GM12878 (cell line): ENCODE results near the gene NKAIN2.

ENCODE experiments used
- EGR1 ChIP-seq, 2 experiments: IDR thresholded peaks; 1 replicate in 1 of 2; 2 replicates in 1 of 2; pipeline ENCODE4 v1.6.1; 2011 to 2012; ENCODE audit warnings: low read depth in 2 of 2, low read length in 2 of 2, borderline replicate concordance in 1 of 2, mild to moderate bottlenecking in 1 of 2, moderate library complexity in 1 of 2
- FOXK2 ChIP-seq: fragments of 450-650 bp; IDR thresholded peaks from 2 replicates; pipeline ENCODE4 v1.6.1; 2017; ENCODE audit warnings: mild to moderate bottlenecking, moderate library complexity
- MYC ChIP-seq: IDR thresholded peaks from 2 replicates; pipeline ENCODE4 v1.6.1; 2011; ENCODE audit warnings: mild to moderate bottlenecking, low read length, moderate library complexity, inconsistent platforms; ENCODE audit not compliant: insufficient read depth, insufficient replicate concordance, insufficient read length, severe bottlenecking
- NR2C2 ChIP-seq: IDR thresholded peaks from 2 replicates; pipeline ENCODE4 v1.6.1; 2011; ENCODE audit warnings: borderline replicate concordance, low read depth; ENCODE audit not compliant: control insufficient read depth, insufficient read length
- POU2F2 ChIP-seq: IDR thresholded peaks from 3 replicates; pipeline ENCODE4 v1.6.1; 2011; ENCODE audit warnings: low read depth, mild to moderate bottlenecking, low read length, borderline replicate concordance
- RELA ChIP-seq: fragments of 450-650 bp; IDR thresholded peaks from 2 replicates; pipeline ENCODE4 v1.8.0; 2014; ENCODE audit warnings: borderline replicate concordance; ENCODE audit not compliant: partially characterized antibody
- SREBF2 ChIP-seq: IDR thresholded peaks from 2 replicates; pipeline ENCODE4 v1.6.1; 2012; ENCODE audit warnings: mild to moderate bottlenecking, low read length
- ZBED1 ChIP-seq: IDR thresholded peaks from 2 replicates; pipeline ENCODE4 v1.6.1; 2016; ENCODE audit warnings: borderline replicate concordance
- TF ChIP-seq, protein P1 (sequence below), 3 experiments: IDR thresholded peaks in 2 of 3; conservative IDR thresholded peaks in 1 of 3; 2 replicates each; pipeline ENCODE4 v1.5.1; 2011; ENCODE audit warnings: low read depth in 3 of 3, low read length in 3 of 3, mild to moderate bottlenecking in 3 of 3, control low read depth in 2 of 3, moderate library complexity in 2 of 3, inconsistent platforms in 1 of 3, mixed read lengths in 1 of 3; ENCODE audit not compliant: control insufficient read depth in 2 of 3, insufficient read depth in 1 of 3; ENCODE audit errors: extremely low read depth in 1 of 3
- TF ChIP-seq, protein P2 (sequence below): fragments of 450-650 bp; IDR thresholded peaks from 2 replicates; pipeline ENCODE4 v1.6.1; 2017; ENCODE audit warnings: borderline replicate concordance
- TF ChIP-seq, protein P3 (sequence below): fragments of 450-650 bp; IDR thresholded peaks from 2 replicates; pipeline ENCODE4 v1.6.1; 2018; ENCODE audit warnings: borderline replicate concordance, mild to moderate bottlenecking; ENCODE audit not compliant: partially characterized antibody
- TF ChIP-seq, protein P4 (sequence below): IDR thresholded peaks from 2 replicates; pipeline ENCODE4 v1.6.1; 2011; ENCODE audit warnings: mild to moderate bottlenecking, low read depth, low read length, moderate library complexity; ENCODE audit not compliant: insufficient replicate concordance
- TF ChIP-seq, protein P5 (sequence below): IDR thresholded peaks from 2 replicates; pipeline ENCODE4 v1.6.1; 2012; ENCODE audit warnings: low read depth, low read length, improper control_type of control experiment

DNA sequence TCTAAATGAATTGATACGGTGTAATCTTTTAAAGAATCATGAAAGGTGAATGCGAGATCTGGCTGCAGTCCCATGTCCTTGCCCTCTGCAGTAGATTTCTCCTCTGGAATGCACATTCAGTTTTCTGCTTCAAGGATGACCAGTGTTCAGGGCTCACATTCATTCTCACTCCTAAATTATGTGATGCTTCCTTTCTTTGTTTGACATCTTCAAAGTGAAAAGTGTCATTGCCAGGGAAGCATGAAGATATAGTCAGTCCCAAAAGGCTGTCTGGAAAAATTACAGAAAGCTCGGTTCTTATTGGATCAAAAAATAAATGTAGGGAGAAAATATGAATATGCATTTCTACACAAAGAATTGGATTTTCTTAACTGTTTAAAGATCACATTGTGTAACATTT lies 395.6 kb downstream of the NKAIN2 start:
- no peak for TF ChIP-seq MYC
- TF ChIP-seq ZBED1: no peak
- TF ChIP-seq, protein P1, sequence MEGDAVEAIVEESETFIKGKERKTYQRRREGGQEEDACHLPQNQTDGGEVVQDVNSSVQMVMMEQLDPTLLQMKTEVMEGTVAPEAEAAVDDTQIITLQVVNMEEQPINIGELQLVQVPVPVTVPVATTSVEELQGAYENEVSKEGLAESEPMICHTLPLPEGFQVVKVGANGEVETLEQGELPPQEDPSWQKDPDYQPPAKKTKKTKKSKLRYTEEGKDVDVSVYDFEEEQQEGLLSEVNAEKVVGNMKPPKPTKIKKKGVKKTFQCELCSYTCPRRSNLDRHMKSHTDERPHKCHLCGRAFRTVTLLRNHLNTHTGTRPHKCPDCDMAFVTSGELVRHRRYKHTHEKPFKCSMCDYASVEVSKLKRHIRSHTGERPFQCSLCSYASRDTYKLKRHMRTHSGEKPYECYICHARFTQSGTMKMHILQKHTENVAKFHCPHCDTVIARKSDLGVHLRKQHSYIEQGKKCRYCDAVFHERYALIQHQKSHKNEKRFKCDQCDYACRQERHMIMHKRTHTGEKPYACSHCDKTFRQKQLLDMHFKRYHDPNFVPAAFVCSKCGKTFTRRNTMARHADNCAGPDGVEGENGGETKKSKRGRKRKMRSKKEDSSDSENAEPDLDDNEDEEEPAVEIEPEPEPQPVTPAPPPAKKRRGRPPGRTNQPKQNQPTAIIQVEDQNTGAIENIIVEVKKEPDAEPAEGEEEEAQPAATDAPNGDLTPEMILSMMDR (IDR thresholded peaks at IDR 0.05 in 2 of 3, conservative IDR thresholded peaks at IDR 0.05 in 1 of 3; ENCODE audit: control insufficient read depth in 2 of 3, extremely low read depth in 1 of 3, insufficient read depth in 1 of 3, low read depth in 3 of 3, low read length in 3 of 3): no peak
- no peak for TF ChIP-seq RELA
- no peak for TF ChIP-seq EGR1 (IDR thresholded peaks at IDR 0.05; ENCODE audit: borderline replicate concordance in 1 of 2, low read depth in 2 of 2, low read length in 2 of 2)
- no peak for TF ChIP-seq POU2F2
- TF ChIP-seq, protein P2, sequence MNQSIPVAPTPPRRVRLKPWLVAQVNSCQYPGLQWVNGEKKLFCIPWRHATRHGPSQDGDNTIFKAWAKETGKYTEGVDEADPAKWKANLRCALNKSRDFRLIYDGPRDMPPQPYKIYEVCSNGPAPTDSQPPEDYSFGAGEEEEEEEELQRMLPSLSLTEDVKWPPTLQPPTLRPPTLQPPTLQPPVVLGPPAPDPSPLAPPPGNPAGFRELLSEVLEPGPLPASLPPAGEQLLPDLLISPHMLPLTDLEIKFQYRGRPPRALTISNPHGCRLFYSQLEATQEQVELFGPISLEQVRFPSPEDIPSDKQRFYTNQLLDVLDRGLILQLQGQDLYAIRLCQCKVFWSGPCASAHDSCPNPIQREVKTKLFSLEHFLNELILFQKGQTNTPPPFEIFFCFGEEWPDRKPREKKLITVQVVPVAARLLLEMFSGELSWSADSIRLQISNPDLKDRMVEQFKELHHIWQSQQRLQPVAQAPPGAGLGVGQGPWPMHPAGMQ: no peak
- TF ChIP-seq, protein P3, sequence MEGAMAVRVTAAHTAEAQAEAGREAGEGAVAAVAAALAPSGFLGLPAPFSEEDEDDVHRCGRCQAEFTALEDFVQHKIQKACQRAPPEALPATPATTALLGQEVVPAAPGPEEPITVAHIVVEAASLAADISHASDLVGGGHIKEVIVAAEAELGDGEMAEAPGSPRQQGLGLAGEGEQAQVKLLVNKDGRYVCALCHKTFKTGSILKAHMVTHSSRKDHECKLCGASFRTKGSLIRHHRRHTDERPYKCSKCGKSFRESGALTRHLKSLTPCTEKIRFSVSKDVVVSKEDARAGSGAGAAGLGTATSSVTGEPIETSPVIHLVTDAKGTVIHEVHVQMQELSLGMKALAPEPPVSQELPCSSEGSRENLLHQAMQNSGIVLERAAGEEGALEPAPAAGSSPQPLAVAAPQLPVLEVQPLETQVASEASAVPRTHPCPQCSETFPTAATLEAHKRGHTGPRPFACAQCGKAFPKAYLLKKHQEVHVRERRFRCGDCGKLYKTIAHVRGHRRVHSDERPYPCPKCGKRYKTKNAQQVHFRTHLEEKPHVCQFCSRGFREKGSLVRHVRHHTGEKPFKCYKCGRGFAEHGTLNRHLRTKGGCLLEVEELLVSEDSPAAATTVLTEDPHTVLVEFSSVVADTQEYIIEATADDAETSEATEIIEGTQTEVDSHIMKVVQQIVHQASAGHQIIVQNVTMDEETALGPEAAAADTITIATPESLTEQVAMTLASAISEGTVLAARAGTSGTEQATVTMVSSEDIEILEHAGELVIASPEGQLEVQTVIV: no peak
- TF ChIP-seq NR2C2: no peak
- no peak for TF ChIP-seq FOXK2
- TF ChIP-seq, protein P4, sequence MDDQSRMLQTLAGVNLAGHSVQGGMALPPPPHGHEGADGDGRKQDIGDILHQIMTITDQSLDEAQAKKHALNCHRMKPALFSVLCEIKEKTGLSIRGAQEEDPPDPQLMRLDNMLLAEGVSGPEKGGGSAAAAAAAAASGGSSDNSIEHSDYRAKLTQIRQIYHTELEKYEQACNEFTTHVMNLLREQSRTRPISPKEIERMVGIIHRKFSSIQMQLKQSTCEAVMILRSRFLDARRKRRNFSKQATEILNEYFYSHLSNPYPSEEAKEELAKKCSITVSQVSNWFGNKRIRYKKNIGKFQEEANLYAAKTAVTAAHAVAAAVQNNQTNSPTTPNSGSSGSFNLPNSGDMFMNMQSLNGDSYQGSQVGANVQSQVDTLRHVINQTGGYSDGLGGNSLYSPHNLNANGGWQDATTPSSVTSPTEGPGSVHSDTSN: no peak
- no peak for TF ChIP-seq SREBF2
- TF ChIP-seq, protein P5, sequence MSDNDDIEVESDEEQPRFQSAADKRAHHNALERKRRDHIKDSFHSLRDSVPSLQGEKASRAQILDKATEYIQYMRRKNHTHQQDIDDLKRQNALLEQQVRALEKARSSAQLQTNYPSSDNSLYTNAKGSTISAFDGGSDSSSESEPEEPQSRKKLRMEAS: no peak
